T follicular helper cell (primary cell): ENCODE results near the gene RACGAP1.

Experiments
- DNase-seq: peaks from one replicate; pipeline ENCODE4 v3.0.0-alpha.2; 2020; ENCODE audit warnings: low read depth
- total RNA-seq, 2 experiments: gene quantifications; one replicate each; lab custom pipeline; 2026; lab: John Stamatoyannopoulos, UW

RACGAP1 gene
- total RNA-seq: 20.2 to 23.3 reads per million in 2 experiments

DNA sequence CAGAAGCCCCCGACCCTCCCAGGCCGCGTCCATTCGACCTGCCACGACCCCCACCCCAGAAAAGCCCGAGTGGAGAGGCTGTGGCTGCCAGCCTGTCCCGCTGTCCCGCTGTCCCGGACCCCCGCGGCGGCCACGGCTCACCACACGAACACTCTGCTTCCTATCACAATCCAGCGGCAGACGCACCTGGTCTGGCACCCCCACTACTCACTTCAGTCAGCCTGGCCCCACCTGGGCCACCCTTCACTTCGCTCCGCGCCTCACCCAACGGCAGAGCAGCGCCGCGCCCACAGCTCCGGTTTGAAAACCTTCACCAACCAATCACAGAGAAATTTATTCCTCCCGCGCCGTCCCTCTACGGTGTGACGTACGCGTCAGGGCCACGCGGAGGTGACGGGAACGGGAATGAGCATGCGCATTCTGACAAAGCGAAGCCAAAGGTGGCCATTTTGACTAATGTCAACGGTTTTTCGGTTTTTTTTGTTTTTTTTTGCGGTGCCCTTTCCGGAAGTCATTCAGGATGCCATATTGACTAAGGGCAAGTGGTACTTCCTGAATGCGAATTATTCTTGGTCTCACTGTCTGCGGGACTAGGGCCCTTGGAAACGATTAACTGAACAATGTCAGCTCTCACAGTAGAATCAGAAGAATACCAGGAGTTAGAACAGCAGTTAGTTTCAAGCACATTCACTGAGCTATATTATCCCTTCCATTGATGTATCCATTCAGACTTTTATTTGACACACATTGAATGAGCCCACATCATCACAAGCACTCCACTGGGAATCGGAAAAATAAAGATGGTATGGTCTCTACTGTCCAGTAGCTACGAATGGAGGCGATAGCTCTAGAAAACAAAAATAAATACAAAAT lies at the start of gene RACGAP1:
TSS of gene RACGAP1 (minus strand) at position 308 of the 873 bp plus-strand sequence. CDS start 8,779 bp downstream, outside the sequence.
- peak; percentile 94 for DNase-seq

DNA sequence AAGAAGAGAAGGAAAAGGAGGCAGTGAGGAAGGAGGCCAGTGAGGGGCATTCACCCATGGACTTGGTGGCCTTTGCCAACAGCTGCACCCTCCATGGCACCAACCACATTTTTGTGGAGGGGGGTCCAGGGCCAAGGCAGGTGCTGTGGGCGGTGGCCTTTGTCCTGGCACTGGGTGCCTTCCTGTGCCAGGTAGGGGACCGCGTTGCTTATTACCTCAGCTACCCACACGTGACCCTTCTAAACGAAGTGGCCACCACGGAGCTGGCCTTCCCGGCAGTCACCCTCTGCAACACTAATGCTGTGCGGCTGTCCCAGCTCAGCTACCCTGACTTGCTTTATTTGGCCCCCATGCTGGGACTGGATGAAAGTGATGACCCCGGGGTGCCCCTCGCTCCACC lies 48.4 kb upstream of the RACGAP1 start:
- DNase-seq: no peak

GRCh38 chr12:50073206-50073605 lies 47.9 kb upstream of the RACGAP1 start:
- no peak for DNase-seq

DNA sequence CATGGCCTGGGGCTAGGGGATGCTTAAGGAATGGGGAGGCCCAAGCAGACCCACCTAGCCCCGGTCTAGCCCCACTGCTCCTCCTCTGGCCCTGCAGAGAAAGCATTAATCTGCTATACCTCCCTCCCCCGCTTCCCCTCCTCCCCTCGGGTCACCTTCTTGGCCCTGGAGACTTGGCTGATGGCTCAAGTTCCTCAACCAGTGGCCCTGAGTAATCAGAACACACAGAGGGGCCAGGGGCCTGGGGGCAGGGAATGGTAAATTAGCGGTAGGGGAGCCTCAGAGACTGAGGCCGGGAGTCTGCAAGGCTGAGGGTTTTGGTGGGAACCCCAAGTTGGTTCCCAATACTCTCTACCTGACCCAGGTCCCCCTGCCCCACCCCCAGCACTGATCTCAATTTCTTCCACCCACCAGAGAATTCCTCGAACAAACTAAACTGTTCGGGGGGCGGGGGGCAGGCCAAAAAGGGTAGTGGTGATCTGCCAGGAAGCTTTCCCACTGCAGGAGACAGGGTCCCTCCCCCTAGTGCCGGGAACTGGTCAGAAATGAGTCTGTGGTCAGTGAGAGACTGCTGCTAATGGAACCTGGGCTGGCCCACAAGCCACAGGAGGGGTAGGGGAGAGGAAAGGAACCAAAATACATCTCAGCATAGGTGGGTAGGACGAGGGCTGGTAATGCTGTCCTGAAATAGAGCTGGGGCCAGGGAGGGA lies 47.1 kb upstream of the RACGAP1 start:
- DNase-seq: no peak

DNA sequence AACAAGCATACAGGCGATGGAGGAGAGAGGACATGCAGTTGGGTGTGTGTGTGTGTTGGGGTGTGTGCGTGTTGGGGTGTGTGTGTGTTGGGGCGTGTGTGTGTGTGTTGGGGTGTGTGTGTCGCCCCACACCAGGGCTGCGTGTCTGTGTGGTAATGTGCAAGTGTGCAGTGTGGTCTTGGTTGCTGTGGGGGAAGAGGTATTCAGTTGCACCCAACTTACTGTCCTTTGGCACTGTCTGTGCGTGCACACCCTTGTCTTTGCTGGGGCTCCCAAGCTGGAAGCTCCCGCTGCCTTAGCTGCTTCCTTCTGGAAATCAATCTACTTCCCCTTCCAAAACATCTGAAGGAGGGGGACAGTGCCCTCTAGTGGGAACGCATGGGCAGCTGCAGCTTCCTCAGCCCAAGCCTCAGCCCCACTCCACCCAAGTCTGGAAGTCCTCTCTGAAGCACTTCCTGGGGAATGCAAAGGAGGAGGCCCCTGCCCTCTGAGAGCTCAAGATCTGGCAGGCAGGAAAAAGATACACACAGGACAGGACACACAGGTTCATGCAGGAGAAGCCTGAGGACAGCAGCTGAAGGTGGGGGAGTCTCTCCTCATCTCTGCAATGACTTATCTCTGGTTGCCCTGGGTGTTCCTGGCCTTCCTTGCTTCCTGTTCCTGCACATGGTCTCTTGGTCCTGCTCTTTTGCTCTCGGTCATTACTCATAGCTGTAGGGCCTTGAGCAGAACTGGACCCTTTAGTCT lies 45.2 kb upstream of the RACGAP1 start:
- DNase-seq: peak; percentile 45

GRCh38 chr12:50069539-50069938 lies 44.2 kb upstream of the RACGAP1 start:
- no peak for DNase-seq

- DNase-seq: no peak
Observed at GRCh38 chr12:50069069-50069468, 43.8 kb upstream of the RACGAP1 start.

- no peak for DNase-seq
Observed at GRCh38 chr12:50066402-50066801, 41.1 kb upstream of the RACGAP1 start.

GRCh38 chr12:50065726-50066310 lies 40.5 kb upstream of the RACGAP1 start:
- no peak for DNase-seq

GRCh38 chr12:50062728-50063460 lies 37.6 kb upstream of the RACGAP1 start:
- DNase-seq: no peak

DNA sequence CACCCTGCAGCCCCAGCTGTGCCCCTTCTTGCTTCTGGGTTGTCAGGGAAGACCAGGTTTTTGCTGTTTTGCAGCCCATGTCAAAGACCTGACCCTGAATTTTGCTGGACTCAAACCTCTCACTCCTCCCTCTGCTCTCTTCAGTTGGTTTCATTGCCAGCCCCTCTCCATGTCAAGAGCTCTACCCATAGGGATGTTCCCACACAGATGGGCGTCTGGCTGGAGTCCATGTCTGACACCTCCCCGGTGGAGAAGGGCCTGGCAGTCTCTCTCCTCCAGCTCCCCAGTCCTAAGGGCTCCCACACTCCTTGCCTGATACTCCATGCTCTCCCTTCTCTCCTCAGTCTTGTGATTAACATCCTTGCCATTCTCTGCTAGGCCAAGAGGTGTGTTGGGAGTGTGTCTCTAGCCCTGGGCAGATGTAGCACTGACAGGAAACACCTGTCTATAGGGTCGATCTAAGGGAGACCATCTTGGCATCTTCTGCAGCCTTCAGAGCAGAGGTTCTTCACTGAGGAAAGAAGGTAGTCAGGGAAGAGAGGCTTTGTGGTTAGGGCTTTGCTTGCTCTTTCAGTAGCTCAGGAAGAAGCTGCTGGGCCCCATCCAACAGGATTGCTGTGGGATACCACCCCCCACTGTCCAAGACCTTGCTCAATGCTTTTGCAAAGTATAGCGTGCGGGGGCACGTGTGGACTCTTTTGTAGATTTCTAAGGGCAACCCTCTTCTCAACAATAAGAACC lies 36.8 kb upstream of the RACGAP1 start:
- no peak for DNase-seq

- DNase-seq: no peak
Observed at GRCh38 chr12:50061171-50061570, 35.9 kb upstream of the RACGAP1 start.

DNA sequence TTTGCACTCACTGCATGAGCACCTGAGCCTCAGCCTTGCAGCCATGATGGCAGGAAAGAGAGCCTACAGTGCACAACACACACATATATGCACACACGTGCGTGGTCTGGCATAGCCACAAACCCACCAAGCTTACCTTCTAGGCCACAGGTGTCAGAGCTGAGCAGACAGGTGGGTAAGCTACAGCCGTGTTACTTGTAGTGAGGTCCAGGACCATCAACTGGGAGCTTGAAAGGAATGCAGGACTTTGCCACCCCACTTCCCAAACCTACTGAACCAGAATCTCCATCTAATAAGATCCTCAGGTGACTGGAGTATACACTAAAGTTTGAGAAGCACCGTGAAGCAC lies 34.8 kb upstream of the RACGAP1 start:
- DNase-seq: no peak

DNA sequence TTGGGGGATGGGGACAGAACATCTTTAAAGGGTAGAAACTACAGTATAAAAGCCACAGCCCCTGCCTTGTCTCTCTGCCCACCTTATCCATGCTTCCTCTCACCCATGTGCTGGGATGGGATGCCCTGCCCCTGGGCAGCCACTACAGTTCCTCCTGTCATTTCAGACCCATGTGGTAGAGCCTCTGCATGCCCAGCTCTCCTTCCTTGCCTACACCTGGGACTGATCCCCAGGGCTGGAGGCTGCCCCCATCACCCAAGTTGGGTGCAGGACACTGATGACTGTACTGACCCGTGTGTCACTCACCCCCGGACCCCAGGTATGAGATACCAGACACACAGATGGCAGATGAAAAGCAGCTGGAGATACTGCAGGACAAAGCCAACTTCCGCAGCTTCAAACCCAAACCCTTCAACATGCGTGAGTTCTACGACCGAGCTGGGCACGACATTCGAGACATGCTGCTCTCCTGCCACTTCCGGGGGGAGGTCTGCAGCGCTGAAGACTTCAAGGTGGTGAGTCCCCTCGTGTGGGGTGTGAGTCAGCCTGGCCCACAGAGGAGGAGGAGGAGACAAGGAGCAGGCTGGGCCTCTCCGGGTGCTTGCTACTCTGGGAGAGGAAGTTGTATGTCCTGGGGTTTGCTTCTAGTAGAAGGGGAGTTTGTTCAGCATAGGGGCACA lies 34.3 kb upstream of the RACGAP1 start:
- no peak for DNase-seq

DNA sequence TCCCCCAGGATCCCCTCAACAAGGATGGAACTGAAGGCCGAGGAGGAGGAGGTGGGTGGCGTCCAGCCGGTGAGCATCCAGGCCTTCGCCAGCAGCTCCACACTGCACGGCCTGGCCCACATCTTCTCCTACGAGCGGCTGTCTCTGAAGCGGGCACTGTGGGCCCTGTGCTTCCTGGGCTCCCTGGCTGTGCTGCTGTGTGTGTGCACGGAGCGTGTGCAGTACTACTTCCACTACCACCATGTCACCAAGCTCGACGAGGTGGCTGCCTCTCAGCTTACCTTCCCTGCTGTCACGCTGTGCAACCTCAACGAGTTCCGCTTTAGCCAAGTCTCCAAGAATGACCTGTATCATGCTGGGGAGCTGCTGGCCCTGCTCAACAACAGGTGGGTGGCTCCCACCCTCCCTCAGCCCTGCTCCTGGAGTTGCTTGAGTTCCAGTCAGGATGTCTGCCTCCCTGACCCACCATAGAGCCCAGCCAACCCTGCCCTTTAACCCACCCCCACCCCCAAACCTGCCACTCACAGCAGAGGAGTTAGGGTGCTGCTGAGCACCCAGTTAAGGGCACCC lies 33.5 kb upstream of the RACGAP1 start:
- no peak for DNase-seq

DNA sequence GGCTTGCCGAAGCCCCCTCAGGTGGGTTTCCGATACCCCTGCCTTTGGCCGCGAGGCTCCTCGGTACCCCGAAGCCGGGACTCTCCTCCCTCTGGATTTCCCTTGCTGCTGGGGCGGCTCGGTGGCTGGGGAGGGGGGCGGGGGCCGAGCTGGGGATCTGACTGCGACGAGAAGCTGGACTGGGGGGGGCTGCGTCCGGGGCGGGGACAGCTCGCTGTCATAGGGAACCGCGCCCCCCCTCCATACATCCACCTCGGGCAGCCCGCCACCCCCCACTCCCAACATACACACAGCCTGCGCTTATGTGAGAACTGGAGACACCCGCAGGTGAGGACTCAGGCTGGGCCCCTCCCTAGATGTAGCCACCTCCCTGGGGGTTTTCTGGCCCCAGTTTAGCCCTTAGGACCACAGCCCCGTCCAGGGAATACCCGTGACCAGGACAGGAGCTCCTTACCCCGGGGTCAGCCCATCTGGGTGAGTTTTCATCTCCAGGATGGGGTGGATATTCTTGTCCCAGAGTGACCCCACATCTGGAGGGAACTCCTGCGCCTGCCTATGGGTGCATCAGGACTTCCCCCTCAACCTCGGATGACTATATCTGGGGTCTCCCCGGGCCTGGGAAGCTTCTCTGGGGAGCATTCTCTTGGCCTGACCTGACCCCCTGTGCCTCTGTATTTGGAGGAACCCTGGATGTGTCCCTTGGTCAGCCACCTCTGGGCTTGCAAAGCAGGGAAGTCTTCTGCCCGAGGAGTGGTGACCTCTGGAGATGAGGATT lies 32.8 kb upstream of the RACGAP1 start:
- DNase-seq: no peak

DNA sequence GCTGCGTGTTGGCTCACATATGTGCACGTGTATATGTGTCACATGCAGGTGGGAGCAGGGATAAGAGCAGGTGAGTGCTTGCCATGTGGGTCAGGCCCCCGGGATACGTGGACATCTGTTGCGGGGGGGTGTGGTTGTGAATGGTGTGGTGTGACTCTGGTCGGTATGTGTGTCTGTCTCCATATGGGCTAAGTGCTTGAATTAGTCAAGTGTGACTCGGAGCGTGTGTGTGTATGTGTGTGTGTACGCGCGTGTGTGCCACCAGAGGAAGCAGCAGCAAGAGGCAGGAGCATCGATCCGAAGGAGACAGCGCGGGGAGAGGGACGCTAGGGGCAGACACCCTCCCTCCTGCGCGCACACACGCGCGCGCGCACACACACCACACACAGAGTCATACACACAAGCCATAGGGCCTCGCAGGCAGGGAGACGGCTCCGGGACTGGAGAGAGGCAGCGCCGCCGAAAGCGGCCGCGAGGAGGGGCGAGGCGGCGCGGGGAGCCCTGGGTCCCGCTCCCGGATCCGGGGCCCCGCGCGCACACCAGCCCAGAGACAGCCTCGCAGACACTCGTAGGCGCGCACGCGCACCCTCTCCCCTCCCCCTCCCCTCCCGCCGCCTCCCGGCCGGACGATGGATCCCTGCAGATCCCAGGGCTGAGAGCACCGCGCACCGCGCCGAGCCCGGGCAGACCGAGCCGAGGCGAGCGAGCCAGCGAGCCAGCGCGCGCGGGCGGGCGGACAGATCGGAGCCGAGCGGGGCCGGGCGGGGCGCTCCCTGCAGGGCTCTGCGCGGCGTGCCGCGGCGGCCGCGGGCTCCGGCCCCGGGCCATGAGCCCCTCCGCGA lies 31.9 kb upstream of the RACGAP1 start, which contains the start of gene ASIC1:
TSS of gene ASIC1 (plus strand) at position 597 of the 842 bp plus-strand sequence. CDS start 1,171 bp downstream, outside the sequence.
- peak; percentile 13 for DNase-seq

- DNase-seq: no peak
Observed at GRCh38 chr12:50056639-50056976, 31.3 kb upstream of the RACGAP1 start.
